ENCODE results near the gene CYBA.
A peak's percentile ranks its signal among the peaks of the same experiment; 100 is the strongest.

CYBA gene

GRCh38 chr16:88686439-88687253 lies 35.8 kb upstream of the CYBA start, which contains the start of gene SNAI3:
TSS of gene SNAI3 (minus strand) at chr16:88686507. CDS start at chr16:88686406, 101 bp downstream.
- TF ChIP-seq CTCF (conservative IDR thresholded peaks at IDR 0.05; ENCODE audit: low read depth, low read length), result no peak
- peak; percentile 11 for DNase-seq (ENCODE audit: low read depth)
- peak within 1 kb of the TSS; percentile 50 for H3K4me3 ChIP-seq (ENCODE audit: low read length)

GRCh38 chr16:88686062-88686438 lies 35.2 kb upstream of the CYBA start:
- DNase-seq (ENCODE audit: low read depth), result no peak
- peak overlapping the region; percentile 50 for H3K4me3 ChIP-seq (ENCODE audit: low read length)
- no peak for TF ChIP-seq CTCF (conservative IDR thresholded peaks at IDR 0.05; ENCODE audit: low read depth, low read length)

- no peak for DNase-seq (ENCODE audit: low read depth)
- TF ChIP-seq CTCF (conservative IDR thresholded peaks at IDR 0.05; ENCODE audit: low read depth, low read length), result peak; percentile 89
- H3K4me3 ChIP-seq (ENCODE audit: low read length), result peak overlapping the region; percentile 50
Observed at GRCh38 chr16:88685156-88686061, 34.6 kb upstream of the CYBA start.

- no peak overlapping the region for H3K4me3 ChIP-seq (ENCODE audit: low read length)
- no peak for DNase-seq (ENCODE audit: low read depth)
- TF ChIP-seq CTCF (conservative IDR thresholded peaks at IDR 0.05; ENCODE audit: low read depth, low read length), result no peak
Observed at GRCh38 chr16:88684569-88685155, 33.8 kb upstream of the CYBA start.

- DNase-seq (ENCODE audit: low read depth), result no peak
- no peak overlapping the region for H3K4me3 ChIP-seq (ENCODE audit: low read length)
- TF ChIP-seq CTCF (conservative IDR thresholded peaks at IDR 0.05; ENCODE audit: low read depth, low read length), result no peak
Observed at GRCh38 chr16:88681709-88682451, 31.0 kb upstream of the CYBA start.

GRCh38 chr16:88681084-88681680 lies 30.3 kb upstream of the CYBA start:
- DNase-seq (ENCODE audit: low read depth), result no peak
- TF ChIP-seq CTCF (conservative IDR thresholded peaks at IDR 0.05; ENCODE audit: low read depth, low read length), result peak; percentile 58
- no peak overlapping the region for H3K4me3 ChIP-seq (ENCODE audit: low read length)

All from retinal pigment epithelial cell (primary cell).